Measurements from ENCODE around the gene NIPAL3.

Gene NIPAL3

GRCh38 chr1:24415334-24415909 is at the start of gene NIPAL3:
Gene NIPAL3 (plus strand): TSS chr1:24415802. CDS start chr1:24419548, 3,746 bp downstream.
- DNase-seq (ENCODE audit: low read depth in 2 of 3, low spot score in 1 of 3), result peak; percentile 96 to 97 (median 96)

- no peak for DNase-seq (ENCODE audit: low read depth in 2 of 3, low spot score in 1 of 3)
Observed at GRCh38 chr1:24366707-24367106, 48.9 kb upstream of the NIPAL3 start.

- no peak for DNase-seq (ENCODE audit: low read depth in 2 of 3, low spot score in 1 of 3)
Observed at GRCh38 chr1:24369199-24369598, 46.4 kb upstream of the NIPAL3 start.

GRCh38 chr1:24369801-24370200 is 45.8 kb upstream of the NIPAL3 start:
- no peak for DNase-seq (ENCODE audit: low read depth in 2 of 3, low spot score in 1 of 3)

- no peak for DNase-seq (ENCODE audit: low read depth in 2 of 3, low spot score in 1 of 3)
Observed at GRCh38 chr1:24373044-24373443, 42.6 kb upstream of the NIPAL3 start.

GRCh38 chr1:24373710-24374109 is 41.9 kb upstream of the NIPAL3 start:
- DNase-seq (ENCODE audit: low read depth in 2 of 3, low spot score in 1 of 3), result no peak

GRCh38 chr1:24374891-24375786 is 40.5 kb upstream of the NIPAL3 start:
- no peak for DNase-seq (ENCODE audit: low read depth in 2 of 3, low spot score in 1 of 3)

GRCh38 chr1:24379733-24380315 is 35.8 kb upstream of the NIPAL3 start:
- DNase-seq (ENCODE audit: low read depth in 2 of 3, low spot score in 1 of 3), result no peak

- DNase-seq (ENCODE audit: low read depth in 2 of 3, low spot score in 1 of 3), result no peak
Observed at GRCh38 chr1:24380508-24380907, 35.1 kb upstream of the NIPAL3 start.

GRCh38 chr1:24381256-24381655 is 34.3 kb upstream of the NIPAL3 start:
- no peak for DNase-seq (ENCODE audit: low read depth in 2 of 3, low spot score in 1 of 3)

GRCh38 chr1:24382165-24382577 is 33.4 kb upstream of the NIPAL3 start:
- no peak for DNase-seq (ENCODE audit: low read depth in 2 of 3, low spot score in 1 of 3)

GRCh38 chr1:24383381-24383940 is 32.1 kb upstream of the NIPAL3 start:
- no peak for DNase-seq (ENCODE audit: low read depth in 2 of 3, low spot score in 1 of 3)

- DNase-seq (ENCODE audit: low read depth in 2 of 3, low spot score in 1 of 3), result peak; percentile 21 to 51 (median 25)
Observed at GRCh38 chr1:24384251-24385090, 31.1 kb upstream of the NIPAL3 start.

GRCh38 chr1:24385160-24385940 is 30.3 kb upstream of the NIPAL3 start:
- peak in 1 of 3 donors; percentile 19 for DNase-seq (ENCODE audit: low read depth in 2 of 3, low spot score in 1 of 3)

- DNase-seq (ENCODE audit: low read depth in 2 of 3, low spot score in 1 of 3), result no peak
Observed at GRCh38 chr1:24386241-24386640, 29.4 kb upstream of the NIPAL3 start.

- no peak for DNase-seq (ENCODE audit: low read depth in 2 of 3, low spot score in 1 of 3)
Observed at GRCh38 chr1:24386931-24387330, 28.7 kb upstream of the NIPAL3 start.

GRCh38 chr1:24387636-24388175 is 27.9 kb upstream of the NIPAL3 start:
- DNase-seq (ENCODE audit: low read depth in 2 of 3, low spot score in 1 of 3), result no peak

- DNase-seq (ENCODE audit: low read depth in 2 of 3, low spot score in 1 of 3), result no peak
Observed at GRCh38 chr1:24388331-24388885, 27.2 kb upstream of the NIPAL3 start.

- no peak for DNase-seq (ENCODE audit: low read depth in 2 of 3, low spot score in 1 of 3)
Observed at GRCh38 chr1:24389231-24389678, 26.3 kb upstream of the NIPAL3 start.
